DOHH2 (cell line): Measurements from ENCODE around the gene ARHGAP23.
"Not testable (repeated sequence)": the region's sequence is repeated elsewhere in the genome, so short reads cannot be mapped to it uniquely, and the experiment has no call there.

Experiments
- CTCF ChIP-seq: fragments of 200-600 bp; sonication (generic); IDR thresholded peaks from one replicate; pipeline ENCODE4 v1.5.1; 2014; ENCODE audit warnings: antibody characterized with exemption, mild to moderate bottlenecking, low read depth, low read length; ENCODE audit not compliant: poor library complexity, severe bottlenecking
- EZH2phosphoT487 ChIP-seq: fragments of 200-600 bp; sonication (generic); IDR thresholded peaks from 2 replicates; pipeline ENCODE4 v1.6.1; 2017; ENCODE audit warnings: borderline replicate concordance, mild to moderate bottlenecking, antibody characterized with exemption, low read length, moderate library complexity, mixed read lengths

- not testable (repeated sequence) for TF ChIP-seq CTCF, EZH2phosphoT487
Measured at GRCh38 chr17:38437313-38437712, 9.0 kb downstream of the ARHGAP23 start.
